HL-60 (cell line): ENCODE data around the gene CD247.
"Not testable (repeated sequence)": the region's sequence is repeated elsewhere in the genome, so short reads cannot be mapped to it uniquely, and the experiment has no call there.

Source experiments
- DNase-seq, 2 experiments: peaks; one replicate each; pipeline ENCODE4 v3.0.0-alpha.2; 2010 to 2020; ENCODE audit warnings: low read depth in 1 of 2, low spot score in 1 of 2
- H3K27ac ChIP-seq: fragments of 250-450 bp; sonication (Bioruptor Pico); replicated peaks from 2 replicates; pipeline ENCODE4 v1.5.1; 2020; ENCODE audit warnings: mild to moderate bottlenecking, moderate library complexity
- H3K27me3 ChIP-seq: fragments of 250-450 bp; sonication (Bioruptor Pico); 2 replicates; pipeline ENCODE4 v1.5.1; 2021; ENCODE audit warnings: mild to moderate bottlenecking, moderate library complexity; ENCODE audit not compliant: insufficient read depth, poor library complexity, severe bottlenecking
- H3K4me3 ChIP-seq: replicated peaks from 2 replicates; pipeline ENCODE4 v1.5.1; 2011; ENCODE audit warnings: mild to moderate bottlenecking, control low read depth, low read length; ENCODE audit not compliant: insufficient read depth
- CTCF ChIP-seq: IDR thresholded peaks from one replicate; pipeline ENCODE4 v1.5.1; 2011; ENCODE audit warnings: low read length, control low read depth, inconsistent platforms; ENCODE audit not compliant: insufficient read depth
- GABPA ChIP-seq: IDR thresholded peaks from 2 replicates; pipeline ENCODE4 v1.6.1; 2012; ENCODE audit warnings: low read depth
- POLR2AphosphoS5 ChIP-seq: IDR thresholded peaks from 2 replicates; pipeline ENCODE4 v1.6.1; 2012; ENCODE audit warnings: low read depth
- REST ChIP-seq: IDR thresholded peaks from 2 replicates; pipeline ENCODE4 v1.6.1; 2012; ENCODE audit warnings: low read depth; ENCODE audit not compliant: insufficient replicate concordance
- SPI1 ChIP-seq: IDR thresholded peaks from 2 replicates; pipeline ENCODE4 v1.6.1; 2012; ENCODE audit warnings: low read depth, mild to moderate bottlenecking, borderline replicate concordance

The CD247 gene

GRCh38 chr1:167561753-167562152 is 43.4 kb upstream of the CD247 start:
- Histone ChIP-seq H3K4me3 (no peak overlapping the region), H3K27ac (no peak overlapping the region), H3K27me3 (no peaks in the 10 kb centered on the region)
- no peak for DNase-seq
- TF ChIP-seq GABPA, result no peak
- TF ChIP-seq SPI1, result no peak
- TF ChIP-seq REST, result no peak
- TF ChIP-seq POLR2AphosphoS5, result no peak
- TF ChIP-seq CTCF, result no peak

GRCh38 chr1:167555971-167556714 is 37.8 kb upstream of the CD247 start:
- TF ChIP-seq CTCF (peak; percentile 70), GABPA (no peak)
- peak; percentile 70 to 86 for DNase-seq
- Histone ChIP-seq H3K4me3 (no peak overlapping the region), H3K27me3 (no peaks in the 10 kb centered on the region), H3K27ac (no peak overlapping the region)

GRCh38 chr1:167555072-167555471 is 36.7 kb upstream of the CD247 start:
- not testable (repeated sequence) for H3K27me3 ChIP-seq, H3K27ac ChIP-seq, DNase-seq, H3K4me3 ChIP-seq

GRCh38 chr1:167554028-167554779 is 35.9 kb upstream of the CD247 start:
- peak overlapping the region; percentile 30 for H3K27ac ChIP-seq
- peak overlapping the region; percentile 94 for H3K4me3 ChIP-seq
- DNase-seq, result peak in 1 of 2 experiments; percentile 36
- TF ChIP-seq SPI1, result no peak
- no peak for TF ChIP-seq POLR2AphosphoS5
- no peak for TF ChIP-seq REST
- TF ChIP-seq CTCF, result no peak
- TF ChIP-seq GABPA, result no peak
- H3K27me3 ChIP-seq, result no peaks in the 10 kb centered on the region
